ENCODE measurements around the gene DONSON.

DNA sequence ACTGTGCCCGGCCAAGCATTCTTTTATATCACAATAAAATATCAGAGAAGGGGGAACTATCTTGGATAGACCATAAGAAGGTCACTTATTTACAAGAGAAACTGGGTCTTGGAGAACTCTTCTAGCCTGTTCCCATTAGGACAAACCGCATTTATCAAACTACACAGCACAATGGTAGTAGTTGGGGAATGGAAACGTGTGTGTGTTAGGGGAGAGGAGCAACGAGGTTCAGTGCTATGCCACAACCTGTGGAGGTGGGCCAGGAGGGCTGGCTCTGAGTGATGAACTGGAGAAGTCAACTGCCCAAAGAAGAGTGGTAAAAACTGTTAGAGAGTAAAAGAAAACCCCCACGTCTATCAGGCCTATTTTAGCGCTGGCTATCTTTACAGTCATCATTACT is 1.6 kb downstream of the DONSON start:
- TF ChIP-seq, protein P1, sequence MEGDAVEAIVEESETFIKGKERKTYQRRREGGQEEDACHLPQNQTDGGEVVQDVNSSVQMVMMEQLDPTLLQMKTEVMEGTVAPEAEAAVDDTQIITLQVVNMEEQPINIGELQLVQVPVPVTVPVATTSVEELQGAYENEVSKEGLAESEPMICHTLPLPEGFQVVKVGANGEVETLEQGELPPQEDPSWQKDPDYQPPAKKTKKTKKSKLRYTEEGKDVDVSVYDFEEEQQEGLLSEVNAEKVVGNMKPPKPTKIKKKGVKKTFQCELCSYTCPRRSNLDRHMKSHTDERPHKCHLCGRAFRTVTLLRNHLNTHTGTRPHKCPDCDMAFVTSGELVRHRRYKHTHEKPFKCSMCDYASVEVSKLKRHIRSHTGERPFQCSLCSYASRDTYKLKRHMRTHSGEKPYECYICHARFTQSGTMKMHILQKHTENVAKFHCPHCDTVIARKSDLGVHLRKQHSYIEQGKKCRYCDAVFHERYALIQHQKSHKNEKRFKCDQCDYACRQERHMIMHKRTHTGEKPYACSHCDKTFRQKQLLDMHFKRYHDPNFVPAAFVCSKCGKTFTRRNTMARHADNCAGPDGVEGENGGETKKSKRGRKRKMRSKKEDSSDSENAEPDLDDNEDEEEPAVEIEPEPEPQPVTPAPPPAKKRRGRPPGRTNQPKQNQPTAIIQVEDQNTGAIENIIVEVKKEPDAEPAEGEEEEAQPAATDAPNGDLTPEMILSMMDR (IDR thresholded peaks at IDR 0.05), result no peak
- TF ChIP-seq POLR2A (IDR thresholded peaks at IDR 0.05), result no peak

Measured in heart left ventricle (tissue), 13 donors.